Panc1 (cell line): ENCODE results near the gene USPL1.

ENCODE experiments used
- CTCF ChIP-seq: fragments of 450-650 bp; IDR thresholded peaks from 2 replicates; pipeline ENCODE4 v1.5.1; 2017; ENCODE audit warnings: mild to moderate bottlenecking
- SIN3A ChIP-seq: IDR thresholded peaks from 2 replicates; pipeline ENCODE4 v1.6.1; 2012; ENCODE audit warnings: low read depth, mild to moderate bottlenecking, low read length, moderate library complexity, borderline replicate concordance; ENCODE audit not compliant: insufficient read depth
- TCF7L2 ChIP-seq: IDR thresholded peaks from 2 replicates; pipeline ENCODE4 v1.6.1; 2011; ENCODE audit warnings: mild to moderate bottlenecking, low read depth, low read length, inconsistent platforms

- TF ChIP-seq CTCF (no peak), TCF7L2 (no peak), SIN3A (no peak)
These were observed 58.0 kb downstream of the USPL1 start for GRCh38 chr13:30675717-30676116.
